Mesenteric fat pad (tissue), 1 donor: Measurements from ENCODE around the gene IMP4. TPM values are rescaled to one million over a fixed set of nuclear protein-coding genes. Genes with fewer than 3 reads are reported as not detected.

Experiments
- DNase-seq: peaks from one replicate; pipeline ENCODE4 v3.0.0-alpha.2; 2020; ENCODE audit warnings: low spot score
- total RNA-seq: library from RNA; stranded (reverse); fragmentation: NEBNext Ultra II Directional; extraction: Animal tissue kit (Norgen Biotek cat#: 25700); gene quantifications from one replicate; pipeline ENCODE4 v1.2.1, GENCODE V29; 2021
- donor health status: DM: yes; HTN: yes; CAD: no.

IMP4 gene
- total RNA-seq, 1 donor from 2014 or later = 104 TPM

- DNase-seq = no peak
Observed at GRCh38 chr2:130393318-130393910, 50.7 kb downstream of the IMP4 start.

Other genes with a start within 250 kb of the IMP4 start
- gene POTEF, start 213.7 kb upstream of the IMP4 start, total RNA-seq = not detected
- gene CCDC74B, start 197.8 kb upstream of the IMP4 start, total RNA-seq = 0.64 TPM
- 32.7 TPM for gene SMPD4, start 161.3 kb upstream of the IMP4 start, total RNA-seq
- gene MZT2B, start 160.6 kb upstream of the IMP4 start, total RNA-seq = 132 TPM
- gene TUBA3E, start 144.5 kb upstream of the IMP4 start, total RNA-seq = not detected
- gene PTPN18, start 13.2 kb downstream of the IMP4 start, total RNA-seq = 52.2 TPM
- not detected for gene POTEI, start 166.4 kb downstream of the IMP4 start, total RNA-seq
- not detected for gene CFC1B, start 178.3 kb downstream of the IMP4 start, total RNA-seq